SK-N-SH (cell line): ENCODE measurements around the gene DCLRE1A. TPM values are rescaled to one million over a fixed set of nuclear protein-coding genes. Genes with fewer than 3 reads are reported as not detected.

Experiments used
- CTCF ChIA-PET: fragments of 300-600, 350-600 bp; formaldehyde crosslinking; extraction: SDS; loops from one replicate; lab custom pipeline; 2021; lab: Yijun Ruan, JAX
- POLR2A ChIA-PET: fragments of 350-600 bp; sonication (Branson Sonifier 250); formaldehyde crosslinking; extraction: SDS; loops from one replicate; lab custom pipeline; 2020; ENCODE audit warnings: antibody characterized with exemption, inconsistent platforms; lab: Yijun Ruan, JAX
- DNase-seq: peaks from one replicate; pipeline ENCODE4 v3.0.0; 2012
- H2AFZ ChIP-seq: fragments of 200-600 bp; sonication (generic); 2 replicates; pipeline ENCODE4 v1.8.1; 2016; ENCODE audit warnings: antibody characterized with exemption, mild to moderate bottlenecking, low read depth
- H3F3A ChIP-seq: fragments of 200-600 bp; sonication (generic); replicated peaks from 2 replicates; pipeline ENCODE3; 2016; ENCODE audit warnings: antibody characterized with exemption, mild to moderate bottlenecking; ENCODE audit not compliant: insufficient read depth
- H3K27ac ChIP-seq, 2 experiments: fragments of 200-500 bp in 1 of 2; fragments of 200-600 bp in 1 of 2; sonication (Bioruptor generic) in 1 of 2; sonication (generic), shearing (Covaris generic) in 1 of 2; 2 replicates each; pipeline versions ENCODE4 v1.5.1 to v1.6.1; 2014 to 2016; ENCODE audit warnings: low read depth in 2 of 2, inconsistent platforms in 1 of 2, low read length in 1 of 2, mild to moderate bottlenecking in 1 of 2, mixed read lengths in 1 of 2
- H3K27me3 ChIP-seq: fragments of 200-600 bp; sonication (generic), shearing (Covaris generic); 2 replicates; pipeline ENCODE4 v1.6.1; 2016; ENCODE audit warnings: mixed run types; ENCODE audit not compliant: insufficient read depth
- H3K36me3 ChIP-seq, 2 experiments: fragments of 200-500 bp in 1 of 2; fragments of 200-600 bp in 1 of 2; sonication (Bioruptor generic) in 1 of 2; sonication (generic) in 1 of 2; replicated peaks in 1 of 2; 2 replicates each; pipeline versions ENCODE3 to v1.5.1; 2014 to 2016; ENCODE audit warnings: low read length in 1 of 2, mild to moderate bottlenecking in 1 of 2; ENCODE audit not compliant: insufficient read depth in 2 of 2, control insufficient read depth in 1 of 2
- H3K4me1 ChIP-seq, 2 experiments: fragments of 200-500 bp in 1 of 2; fragments of 200-600 bp in 1 of 2; sonication (Bioruptor generic) in 1 of 2; sonication (generic), shearing (Covaris generic) in 1 of 2; 2 replicates each; pipeline versions ENCODE4 v1.5.1 to v1.6.1; 2014 to 2016; ENCODE audit warnings: low read depth in 1 of 2, low read length in 1 of 2, mixed run types in 1 of 2; ENCODE audit not compliant: insufficient read depth in 2 of 2, control insufficient read depth in 1 of 2
- H3K4me2 ChIP-seq: fragments of 200-600 bp; sonication (generic), shearing (Covaris generic); 2 replicates; pipeline ENCODE4 v1.6.1; 2017; ENCODE audit warnings: mixed run types
- H3K4me3 ChIP-seq, 2 experiments: fragments of 200-500 bp in 1 of 2; fragments of 200-600 bp in 1 of 2; sonication (Bioruptor generic) in 1 of 2; sonication (generic), shearing (Covaris generic) in 1 of 2; 2 replicates each; pipeline versions ENCODE4 v1.5.1 to v1.8.1; 2014 to 2016; ENCODE audit warnings: low read depth in 2 of 2, inconsistent platforms in 1 of 2, low read length in 1 of 2, mild to moderate bottlenecking in 1 of 2, mixed read lengths in 1 of 2, moderate library complexity in 1 of 2
- H3K79me2 ChIP-seq: fragments of 200-600 bp; sonication (generic); 2 replicates; pipeline ENCODE4 v1.8.1; 2017; ENCODE audit warnings: mild to moderate bottlenecking; ENCODE audit not compliant: insufficient read depth
- H3K9ac ChIP-seq: fragments of 200-600 bp; sonication (generic); 2 replicates; pipeline ENCODE4 v1.6.1; 2017; ENCODE audit warnings: mixed run types
- H3K9me2 ChIP-seq: fragments of 200-600 bp; sonication (generic); 2 replicates; pipeline ENCODE4 v1.6.1; 2017; ENCODE audit warnings: mixed run types
- H3K9me3 ChIP-seq: fragments of 200-600 bp; sonication (generic); 2 replicates; pipeline ENCODE4 v1.6.1; 2017; ENCODE audit warnings: mixed run types, mild to moderate bottlenecking, moderate library complexity
- H4K20me1 ChIP-seq: fragments of 200-600 bp; sonication (generic); 2 replicates; pipeline ENCODE4 v1.6.1; 2017; ENCODE audit warnings: mild to moderate bottlenecking, mixed run types; ENCODE audit not compliant: insufficient read depth
- CHD2 ChIP-seq: fragments of 150-350 bp; IDR thresholded peaks from 2 replicates; pipeline ENCODE4 v1.6.1; 2018; ENCODE audit warnings: low read length; ENCODE audit not compliant: partially characterized antibody
- EZH2phosphoT487 ChIP-seq: fragments of 200-600 bp; sonication (generic); IDR thresholded peaks from 2 replicates; pipeline ENCODE4 v1.6.1; 2017; ENCODE audit warnings: low read depth, mixed run types, mild to moderate bottlenecking, antibody characterized with exemption, moderate library complexity, borderline replicate concordance
- MXI1 ChIP-seq: IDR thresholded peaks from 2 replicates; pipeline ENCODE4 v1.6.1; 2012; ENCODE audit warnings: mild to moderate bottlenecking, low read depth, low read length, improper control_type of control experiment
- RCOR1 ChIP-seq: fragments of 150-350 bp; IDR thresholded peaks from 2 replicates; pipeline ENCODE4 v1.6.1; 2017; ENCODE audit warnings: antibody characterized with exemption, low read length
- RFX5 ChIP-seq: IDR thresholded peaks from 2 replicates; pipeline ENCODE4 v1.6.1; 2012; ENCODE audit warnings: mild to moderate bottlenecking, improper control_type of control experiment, low read length
- RXRA ChIP-seq: IDR thresholded peaks from 2 replicates; pipeline ENCODE4 v1.4.0; 2012; ENCODE audit warnings: low read depth, mild to moderate bottlenecking, borderline replicate concordance
- SIN3A ChIP-seq: IDR thresholded peaks from 2 replicates; pipeline ENCODE4 v1.6.1; 2012; ENCODE audit warnings: low read depth, mild to moderate bottlenecking, low read length, moderate library complexity, borderline replicate concordance
- SMC3 ChIP-seq: IDR thresholded peaks from 2 replicates; pipeline ENCODE4 v1.6.1; 2012; ENCODE audit warnings: low read depth, low read length, improper control_type of control experiment
- TAF1 ChIP-seq: IDR thresholded peaks from 2 replicates; pipeline ENCODE4 v1.6.1; 2012; ENCODE audit warnings: low read depth, mild to moderate bottlenecking, low read length, moderate library complexity, borderline replicate concordance
- TCF12 ChIP-seq: IDR thresholded peaks from 2 replicates; pipeline ENCODE4 v1.4.0; 2012
- USF1 ChIP-seq: IDR thresholded peaks from 2 replicates; pipeline ENCODE4 v1.4.0; 2012; ENCODE audit warnings: low read depth, borderline replicate concordance
- USF2 ChIP-seq: fragments of 150-350 bp; IDR thresholded peaks from 2 replicates; pipeline ENCODE4 v1.6.1; 2017; ENCODE audit warnings: antibody characterized with exemption, low read length, low read depth, borderline replicate concordance
- WGBS: methylation state at CpG from one replicate; pipeline ENCODE4 v1.1.6; 2017; ENCODE audit warnings: low lambda C conversion rate; 5-methylcytosine and 5-hydroxymethylcytosine counted together
- polyA plus RNA-seq, 3 experiments: library from polyadenylated mRNA; depleted of rRNA; stranded (reverse); fragments of >200 nt; gene quantifications; 2 replicates each; pipeline ENCODE4 v1.2.3, GENCODE V29; 2012
- TF ChIP-seq, protein P1 (sequence below): IDR thresholded peaks from 2 replicates; pipeline ENCODE4 v1.4.0; 2012; ENCODE audit warnings: low read depth, borderline replicate concordance
- TF ChIP-seq, protein P2 (sequence below): IDR thresholded peaks from 2 replicates; pipeline ENCODE4 v1.6.1; 2012; ENCODE audit warnings: mild to moderate bottlenecking, low read depth, low read length, moderate library complexity

The DCLRE1A gene
- polyA plus RNA-seq, 1 of the 3 experiments (the other 2 are of a cell fraction) = 2.6 TPM

DNA sequence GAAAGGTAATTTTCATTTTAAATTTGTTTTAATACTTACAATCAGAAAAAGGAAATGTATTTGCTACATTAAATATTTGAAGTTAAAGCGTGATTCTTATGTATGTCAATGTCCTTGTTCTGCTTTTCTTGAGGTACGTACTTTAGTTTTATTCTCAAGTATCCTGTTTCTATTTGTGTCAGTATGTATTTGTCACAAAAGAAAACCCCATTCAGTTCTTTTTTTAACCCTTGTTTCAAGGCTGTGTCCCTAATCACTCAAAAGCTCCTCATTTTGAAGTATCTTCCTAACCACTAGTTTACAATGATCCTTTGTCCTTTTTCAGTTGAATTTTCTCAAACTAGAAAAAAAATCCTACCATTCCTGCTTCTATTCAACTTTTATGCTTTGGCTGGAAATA is 25.8 kb upstream of the DCLRE1A start (continued):
- TF ChIP-seq, protein P1, sequence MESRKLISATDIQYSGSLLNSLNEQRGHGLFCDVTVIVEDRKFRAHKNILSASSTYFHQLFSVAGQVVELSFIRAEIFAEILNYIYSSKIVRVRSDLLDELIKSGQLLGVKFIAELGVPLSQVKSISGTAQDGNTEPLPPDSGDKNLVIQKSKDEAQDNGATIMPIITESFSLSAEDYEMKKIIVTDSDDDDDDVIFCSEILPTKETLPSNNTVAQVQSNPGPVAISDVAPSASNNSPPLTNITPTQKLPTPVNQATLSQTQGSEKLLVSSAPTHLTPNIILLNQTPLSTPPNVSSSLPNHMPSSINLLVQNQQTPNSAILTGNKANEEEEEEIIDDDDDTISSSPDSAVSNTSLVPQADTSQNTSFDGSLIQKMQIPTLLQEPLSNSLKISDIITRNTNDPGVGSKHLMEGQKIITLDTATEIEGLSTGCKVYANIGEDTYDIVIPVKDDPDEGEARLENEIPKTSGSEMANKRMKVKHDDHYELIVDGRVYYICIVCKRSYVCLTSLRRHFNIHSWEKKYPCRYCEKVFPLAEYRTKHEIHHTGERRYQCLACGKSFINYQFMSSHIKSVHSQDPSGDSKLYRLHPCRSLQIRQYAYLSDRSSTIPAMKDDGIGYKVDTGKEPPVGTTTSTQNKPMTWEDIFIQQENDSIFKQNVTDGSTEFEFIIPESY = no peak
- TF ChIP-seq USF2 (no peak), USF1 (no peak)

GRCh38 chr10:113876461-113876860 is 22.6 kb upstream of the DCLRE1A start:
- CTCF ChIA-PET = no interaction called here
- TF ChIP-seq SIN3A = no peak
- TF ChIP-seq RCOR1 = no peak
- TF ChIP-seq TCF12 = no peak
- TF ChIP-seq EZH2phosphoT487 = no peak
- no peak for TF ChIP-seq SMC3
- no peak for TF ChIP-seq TAF1
- TF ChIP-seq, all 33 proteins: peak for 0

GRCh38 chr10:113875212-113875611 is 21.3 kb upstream of the DCLRE1A start:
- ChIA-PET POLR2A (no interaction called here), CTCF (interaction anchor here (1.1 kb wide), 1 partner anchor 12 kb away, joined by 3 read pairs; no protein-coding TSS in a partner anchor)
- Histone ChIP-seq H3K27ac (no peak overlapping the region), H3K4me1 (no peaks in the 10 kb centered on the region; a peak in 2 of 4 replicates), H3K27me3 (no peaks in the 10 kb centered on the region), H3K9ac (no peak overlapping the region), H3K36me3 (peaks cover 24 to 40% of the 10 kb centered on the region in 2 experiments), H4K20me1 (no peaks in the 10 kb centered on the region), H3K9me2 (no peaks in the 10 kb centered on the region), H3K79me2 (peaks cover 31% of the 10 kb centered on the region), H3K4me2 (no peak overlapping the region), H3K4me3 (no peak overlapping the region), H3K9me3 (no peaks in the 10 kb centered on the region; the same call in 1 of the 2 replicates), H2AFZ (no peak overlapping the region), H3F3A (peaks cover 7% of the 10 kb centered on the region)
- DNase-seq = no peak
- WGBS = 93% methylated on average over 1 of the region's 1 CpG
- TF ChIP-seq, protein P2, sequence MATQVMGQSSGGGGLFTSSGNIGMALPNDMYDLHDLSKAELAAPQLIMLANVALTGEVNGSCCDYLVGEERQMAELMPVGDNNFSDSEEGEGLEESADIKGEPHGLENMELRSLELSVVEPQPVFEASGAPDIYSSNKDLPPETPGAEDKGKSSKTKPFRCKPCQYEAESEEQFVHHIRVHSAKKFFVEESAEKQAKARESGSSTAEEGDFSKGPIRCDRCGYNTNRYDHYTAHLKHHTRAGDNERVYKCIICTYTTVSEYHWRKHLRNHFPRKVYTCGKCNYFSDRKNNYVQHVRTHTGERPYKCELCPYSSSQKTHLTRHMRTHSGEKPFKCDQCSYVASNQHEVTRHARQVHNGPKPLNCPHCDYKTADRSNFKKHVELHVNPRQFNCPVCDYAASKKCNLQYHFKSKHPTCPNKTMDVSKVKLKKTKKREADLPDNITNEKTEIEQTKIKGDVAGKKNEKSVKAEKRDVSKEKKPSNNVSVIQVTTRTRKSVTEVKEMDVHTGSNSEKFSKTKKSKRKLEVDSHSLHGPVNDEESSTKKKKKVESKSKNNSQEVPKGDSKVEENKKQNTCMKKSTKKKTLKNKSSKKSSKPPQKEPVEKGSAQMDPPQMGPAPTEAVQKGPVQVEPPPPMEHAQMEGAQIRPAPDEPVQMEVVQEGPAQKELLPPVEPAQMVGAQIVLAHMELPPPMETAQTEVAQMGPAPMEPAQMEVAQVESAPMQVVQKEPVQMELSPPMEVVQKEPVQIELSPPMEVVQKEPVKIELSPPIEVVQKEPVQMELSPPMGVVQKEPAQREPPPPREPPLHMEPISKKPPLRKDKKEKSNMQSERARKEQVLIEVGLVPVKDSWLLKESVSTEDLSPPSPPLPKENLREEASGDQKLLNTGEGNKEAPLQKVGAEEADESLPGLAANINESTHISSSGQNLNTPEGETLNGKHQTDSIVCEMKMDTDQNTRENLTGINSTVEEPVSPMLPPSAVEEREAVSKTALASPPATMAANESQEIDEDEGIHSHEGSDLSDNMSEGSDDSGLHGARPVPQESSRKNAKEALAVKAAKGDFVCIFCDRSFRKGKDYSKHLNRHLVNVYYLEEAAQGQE = no peak
- TF ChIP-seq TCF12 (no peak), CHD2 (no peak), RFX5 (no peak), MXI1 (no peak), USF1 (no peak), RXRA (no peak)

More at GRCh38 chr10:113876461-113876860, 22.6 kb upstream of the DCLRE1A start:
- Histone ChIP-seq H3K9ac (no peak overlapping the region), H3K79me2 (peaks cover 31% of the 10 kb centered on the region), H3K4me3 (no peak overlapping the region), H3K27me3 (no peaks in the 10 kb centered on the region), H3K27ac (no peak overlapping the region), H3K4me2 (no peak overlapping the region), H3F3A (peaks cover 7% of the 10 kb centered on the region), H2AFZ (no peak overlapping the region), H3K36me3 (peaks cover 22 to 44% of the 10 kb centered on the region in 2 experiments), H3K4me1 (no peaks in the 10 kb centered on the region; a peak in 2 of 4 replicates), H3K9me2 (no peaks in the 10 kb centered on the region), H3K9me3 (no peaks in the 10 kb centered on the region; the same call in 1 of the 2 replicates), H4K20me1 (no peaks in the 10 kb centered on the region)
- DNase-seq = no peak
- 93% methylated on average over 3 of the region's 3 CpGs for WGBS
- POLR2A ChIA-PET = no interaction called here
